ENCODE data around the gene CD22. TPM values are rescaled to one million over a fixed set of nuclear protein-coding genes. Genes with fewer than 3 reads are reported as not detected.

CD22 gene
- total and polyA plus RNA-seq, 2 of the 4 experiments (the other 2 are of a cell fraction) = 0.18 to 0.22 TPM

DNA sequence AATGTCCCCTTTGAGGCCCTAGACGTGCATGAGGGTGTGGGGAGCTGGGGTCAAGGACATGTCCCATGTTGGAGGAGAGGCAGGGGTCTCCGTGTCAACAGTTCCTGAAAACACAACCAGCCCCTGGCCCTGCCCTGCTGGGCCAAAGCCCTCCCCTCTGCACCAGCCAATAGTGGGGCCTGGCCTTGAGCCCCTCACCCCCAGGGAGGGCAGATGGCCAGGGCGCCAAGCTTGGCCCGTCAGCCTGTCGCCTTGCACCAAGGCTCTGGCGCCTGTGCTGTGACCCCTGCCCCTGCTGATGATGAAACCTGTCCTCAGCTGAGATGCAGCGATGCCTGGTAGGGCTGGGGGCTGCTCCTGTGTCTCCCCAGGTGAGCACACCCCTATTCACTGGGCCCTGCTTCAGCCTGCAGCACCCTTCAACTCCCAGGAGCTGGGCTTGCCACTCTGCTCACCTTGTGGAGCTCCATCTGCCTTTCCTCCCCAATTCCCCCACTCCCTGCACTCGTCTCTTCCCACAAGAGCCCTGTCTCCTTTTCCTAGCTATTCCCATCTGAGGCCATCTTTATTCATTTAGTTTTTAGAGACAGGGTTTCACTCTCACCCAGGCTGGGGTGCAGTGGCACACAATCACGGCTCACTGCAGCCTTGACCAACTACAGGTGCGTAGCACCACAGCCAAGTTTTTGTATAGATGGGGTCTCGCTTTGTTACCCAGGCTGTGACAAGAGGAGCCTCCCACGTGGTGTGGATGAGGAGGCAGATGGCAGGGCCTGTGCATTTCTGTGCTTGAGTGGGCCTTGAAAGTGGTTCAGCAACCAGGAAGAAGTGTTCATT lies 48.8 kb upstream of the CD22 start:
- Histone ChIP-seq H4K20me1 (ENCODE audit: insufficient read depth, low read length) (no peaks in the 10 kb centered on the region), H3K9me3 (ENCODE audit: control insufficient read depth, insufficient read depth, low read length) (no peaks in the 10 kb centered on the region), H2AK9ac (replicated peaks; ENCODE audit: low read depth, low read length, poor library complexity) (no peak overlapping the region), H2AFZ (replicated peaks; ENCODE audit: low read length, poor library complexity) (no peak overlapping the region), H3K14ac (replicated peaks; ENCODE audit: low read depth, low read length) (no peak overlapping the region), H3K4ac (ENCODE audit: low read depth, low read length) (no peak overlapping the region), H3K9ac (ENCODE audit: low read depth, low read length) (no peak overlapping the region), H3K56ac (ENCODE audit: extremely low read depth, insufficient read depth, low read length) (no peak overlapping the region), H2BK15ac (ENCODE audit: low read depth, low read length) (no peak overlapping the region), H2AK5ac (ENCODE audit: low read depth, low read length) (no peak overlapping the region), H3K36me3 (ENCODE audit: control insufficient read depth, insufficient read depth, low read length) (peaks cover 16% of the 10 kb centered on the region; the same call in 1 of the 2 replicates), H3K4me2 (ENCODE audit: low read depth, low read length) (no peak overlapping the region), H3K23ac (ENCODE audit: low read depth, low read length) (no peak overlapping the region), H2BK20ac (ENCODE audit: low read depth, low read length) (no peak overlapping the region), H3K9me1 (ENCODE audit: insufficient read depth, low read length) (no peaks in the 10 kb centered on the region), H3K79me1 (ENCODE audit: low read depth in 1 of 2, low read length in 2 of 2) (0 out of 4 replicates have a peak, but pooled peaks cover 0 to 3% of the 10 kb centered on the region in 2 experiments), H4K91ac (ENCODE audit: insufficient read depth, low read depth, low read length) (no peak overlapping the region), H3K27me3 (ENCODE audit: control insufficient read depth, insufficient read depth, low read length) (peaks cover 27% of the 10 kb centered on the region), H2BK120ac (ENCODE audit: low read depth, low read length) (no peak overlapping the region), H3K4me3 (ENCODE audit: insufficient read depth, low read depth, low read length) (no peak overlapping the region), H4K8ac (ENCODE audit: low read depth in 2 of 2, low read length in 2 of 2) (no peak overlapping the region), H2BK5ac (ENCODE audit: low read depth, low read length, poor library complexity, severe bottlenecking) (no peak overlapping the region), H3K18ac (ENCODE audit: low read depth, low read length) (no peak overlapping the region), H4K5ac (ENCODE audit: low read depth, low read length) (no peak overlapping the region), H3K4me1 (ENCODE audit: control insufficient read depth, insufficient read depth, low read length) (no peaks in the 10 kb centered on the region), H3K27ac (ENCODE audit: insufficient read depth, low read length) (no peak overlapping the region)
- POLR2A ChIA-PET (ENCODE audit: unreplicated experiment) = no interaction called here
- CTCF ChIA-PET = no interaction called here
- in situ Hi-C loops (cut with MboI; ENCODE audit: low sequenced_read_pairs) = no loop called here
- ATAC-seq (ENCODE audit: low read depth) (no peak), DNase-seq (no peak)
- dilution Hi-C loops (cut with HindIII; ENCODE audit: low sequenced_read_pairs, unreplicated experiment) = no loop called here
- WGBS, 2 experiments (ENCODE audit: extremely low coverage in 2 of 2, insufficient read length in 1 of 2) = no CpG with 5 or more reads among the region's 12 CpGs
- intact Hi-C loops (cut with micrococcal nuclease) = no loop called here
- TF ChIP-seq, protein P1, sequence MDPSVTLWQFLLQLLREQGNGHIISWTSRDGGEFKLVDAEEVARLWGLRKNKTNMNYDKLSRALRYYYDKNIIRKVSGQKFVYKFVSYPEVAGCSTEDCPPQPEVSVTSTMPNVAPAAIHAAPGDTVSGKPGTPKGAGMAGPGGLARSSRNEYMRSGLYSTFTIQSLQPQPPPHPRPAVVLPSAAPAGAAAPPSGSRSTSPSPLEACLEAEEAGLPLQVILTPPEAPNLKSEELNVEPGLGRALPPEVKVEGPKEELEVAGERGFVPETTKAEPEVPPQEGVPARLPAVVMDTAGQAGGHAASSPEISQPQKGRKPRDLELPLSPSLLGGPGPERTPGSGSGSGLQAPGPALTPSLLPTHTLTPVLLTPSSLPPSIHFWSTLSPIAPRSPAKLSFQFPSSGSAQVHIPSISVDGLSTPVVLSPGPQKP (IDR thresholded peaks at IDR 0.05; ENCODE audit: borderline replicate concordance, low read depth, low read length) = no peak
- TF ChIP-seq, protein P2, sequence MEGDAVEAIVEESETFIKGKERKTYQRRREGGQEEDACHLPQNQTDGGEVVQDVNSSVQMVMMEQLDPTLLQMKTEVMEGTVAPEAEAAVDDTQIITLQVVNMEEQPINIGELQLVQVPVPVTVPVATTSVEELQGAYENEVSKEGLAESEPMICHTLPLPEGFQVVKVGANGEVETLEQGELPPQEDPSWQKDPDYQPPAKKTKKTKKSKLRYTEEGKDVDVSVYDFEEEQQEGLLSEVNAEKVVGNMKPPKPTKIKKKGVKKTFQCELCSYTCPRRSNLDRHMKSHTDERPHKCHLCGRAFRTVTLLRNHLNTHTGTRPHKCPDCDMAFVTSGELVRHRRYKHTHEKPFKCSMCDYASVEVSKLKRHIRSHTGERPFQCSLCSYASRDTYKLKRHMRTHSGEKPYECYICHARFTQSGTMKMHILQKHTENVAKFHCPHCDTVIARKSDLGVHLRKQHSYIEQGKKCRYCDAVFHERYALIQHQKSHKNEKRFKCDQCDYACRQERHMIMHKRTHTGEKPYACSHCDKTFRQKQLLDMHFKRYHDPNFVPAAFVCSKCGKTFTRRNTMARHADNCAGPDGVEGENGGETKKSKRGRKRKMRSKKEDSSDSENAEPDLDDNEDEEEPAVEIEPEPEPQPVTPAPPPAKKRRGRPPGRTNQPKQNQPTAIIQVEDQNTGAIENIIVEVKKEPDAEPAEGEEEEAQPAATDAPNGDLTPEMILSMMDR (conservative IDR thresholded peaks at IDR 0.05; ENCODE audit: low read depth, low read length) = no peak
- TF ChIP-seq, protein P3, sequence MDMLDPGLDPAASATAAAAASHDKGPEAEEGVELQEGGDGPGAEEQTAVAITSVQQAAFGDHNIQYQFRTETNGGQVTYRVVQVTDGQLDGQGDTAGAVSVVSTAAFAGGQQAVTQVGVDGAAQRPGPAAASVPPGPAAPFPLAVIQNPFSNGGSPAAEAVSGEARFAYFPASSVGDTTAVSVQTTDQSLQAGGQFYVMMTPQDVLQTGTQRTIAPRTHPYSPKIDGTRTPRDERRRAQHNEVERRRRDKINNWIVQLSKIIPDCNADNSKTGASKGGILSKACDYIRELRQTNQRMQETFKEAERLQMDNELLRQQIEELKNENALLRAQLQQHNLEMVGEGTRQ (IDR thresholded peaks at IDR 0.05; ENCODE audit: low read depth, low read length) = no peak
- TF ChIP-seq CEBPB (IDR thresholded peaks at IDR 0.05; ENCODE audit: low read depth, low read length) (no peak), SMC3 (IDR thresholded peaks at IDR 0.05; ENCODE audit: low read depth, low read length) (no peak), FOS (IDR thresholded peaks at IDR 0.05; ENCODE audit: low read depth, low read length) (no peak), RCOR1 (IDR thresholded peaks at IDR 0.05; ENCODE audit: insufficient replicate concordance, low read length) (no peak), MAFK (IDR thresholded peaks at IDR 0.05; ENCODE audit: low read depth, low read length) (no peak), MAZ (IDR thresholded peaks at IDR 0.05; ENCODE audit: borderline replicate concordance, low read depth, low read length) (no peak), MXI1 (IDR thresholded peaks at IDR 0.05; ENCODE audit: borderline replicate concordance, low read depth, low read length) (no peak), RAD21 (IDR thresholded peaks at IDR 0.05; ENCODE audit: low read length) (no peak), BHLHE40 (IDR thresholded peaks at IDR 0.05; ENCODE audit: low read depth, low read length) (no peak)
- BruUV-seq (replicated peaks) = no TSS peak

All from IMR-90 (cell line).